ENCODE measurements around the gene TNFAIP6. TPM values are rescaled to one million over a fixed set of nuclear protein-coding genes. Genes with fewer than 3 reads are reported as not detected.

Gene TNFAIP6
- total RNA-seq, 2 experiments from 2014 or later = not detected

DNA sequence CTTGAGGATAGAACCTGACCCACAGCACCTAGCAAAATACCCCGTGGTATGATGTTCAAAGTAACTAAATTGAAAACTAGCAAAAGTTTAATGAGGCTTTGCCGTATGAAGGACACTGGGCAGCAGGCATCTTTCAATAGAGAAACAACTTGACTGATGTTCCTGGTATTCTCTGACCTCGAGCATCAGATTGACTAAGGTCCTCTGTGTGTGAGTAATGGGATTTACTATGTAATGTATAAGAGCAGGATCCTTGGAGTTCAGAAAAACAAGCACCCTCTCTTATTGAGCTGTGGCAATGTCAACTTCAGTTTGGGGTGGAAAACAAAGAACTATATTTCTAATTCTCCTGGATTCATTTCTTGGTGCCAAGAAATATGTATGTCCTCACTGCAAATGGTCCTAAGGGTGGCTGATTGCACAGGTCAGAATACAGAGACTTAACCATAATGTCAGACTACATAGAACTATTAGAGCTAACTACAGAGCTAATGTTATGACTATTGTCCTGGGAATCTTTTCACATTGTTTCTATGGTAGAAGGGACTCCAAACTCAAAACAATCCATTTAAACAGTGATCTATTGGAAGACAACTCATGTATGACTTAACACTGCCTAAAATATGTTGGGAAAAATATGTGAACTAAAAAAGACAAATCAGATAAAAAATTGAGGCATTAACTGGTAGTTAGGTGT, 4.4 kb downstream of the TNFAIP6 start:
- TF ChIP-seq, protein P1, sequence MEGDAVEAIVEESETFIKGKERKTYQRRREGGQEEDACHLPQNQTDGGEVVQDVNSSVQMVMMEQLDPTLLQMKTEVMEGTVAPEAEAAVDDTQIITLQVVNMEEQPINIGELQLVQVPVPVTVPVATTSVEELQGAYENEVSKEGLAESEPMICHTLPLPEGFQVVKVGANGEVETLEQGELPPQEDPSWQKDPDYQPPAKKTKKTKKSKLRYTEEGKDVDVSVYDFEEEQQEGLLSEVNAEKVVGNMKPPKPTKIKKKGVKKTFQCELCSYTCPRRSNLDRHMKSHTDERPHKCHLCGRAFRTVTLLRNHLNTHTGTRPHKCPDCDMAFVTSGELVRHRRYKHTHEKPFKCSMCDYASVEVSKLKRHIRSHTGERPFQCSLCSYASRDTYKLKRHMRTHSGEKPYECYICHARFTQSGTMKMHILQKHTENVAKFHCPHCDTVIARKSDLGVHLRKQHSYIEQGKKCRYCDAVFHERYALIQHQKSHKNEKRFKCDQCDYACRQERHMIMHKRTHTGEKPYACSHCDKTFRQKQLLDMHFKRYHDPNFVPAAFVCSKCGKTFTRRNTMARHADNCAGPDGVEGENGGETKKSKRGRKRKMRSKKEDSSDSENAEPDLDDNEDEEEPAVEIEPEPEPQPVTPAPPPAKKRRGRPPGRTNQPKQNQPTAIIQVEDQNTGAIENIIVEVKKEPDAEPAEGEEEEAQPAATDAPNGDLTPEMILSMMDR (IDR thresholded peaks at IDR 0.05) = no peak
- Mint-ChIP-seq H3K4me3 (no peak overlapping the region), H3K9me3 (no peaks in the 10 kb centered on the region), H3K27ac (no peak overlapping the region), H3K36me3 (ENCODE audit: low read depth) (no peaks in the 10 kb centered on the region), H3K4me1 (ENCODE audit: low read depth) (no peaks in the 10 kb centered on the region), H3K27me3 (no peaks in the 10 kb centered on the region)
- no peak overlapping the region for H3K4me3 ChIP-seq (ENCODE audit: low read length)
- no peak for ATAC-seq (ENCODE audit: poor library complexity)
- no peaks in the 10 kb centered on the region for H3K9me3 ChIP-seq (ENCODE audit: control insufficient read depth in 1 of 2, insufficient read depth in 1 of 2, low read length in 2 of 2)
- ChIA-PET POLR2A (no interaction called here), CTCF (no interaction called here)
- no peaks in the 10 kb centered on the region for H3K4me1 ChIP-seq (ENCODE audit: insufficient read depth, low read length)
- H3K36me3 ChIP-seq (ENCODE audit: insufficient read depth, low read length) = no peaks in the 10 kb centered on the region
- no peak overlapping the region for H3K27ac ChIP-seq (ENCODE audit: low read depth in 1 of 2, low read length in 2 of 2)
- DNase-seq = no peak
- intact Hi-C loops (cut with DNase I, micrococcal nuclease) = no loop called here
- H3K27me3 ChIP-seq (ENCODE audit: control insufficient read depth in 1 of 2, insufficient read depth in 2 of 2, low read length in 2 of 2) = no peaks in the 10 kb centered on the region

DNA sequence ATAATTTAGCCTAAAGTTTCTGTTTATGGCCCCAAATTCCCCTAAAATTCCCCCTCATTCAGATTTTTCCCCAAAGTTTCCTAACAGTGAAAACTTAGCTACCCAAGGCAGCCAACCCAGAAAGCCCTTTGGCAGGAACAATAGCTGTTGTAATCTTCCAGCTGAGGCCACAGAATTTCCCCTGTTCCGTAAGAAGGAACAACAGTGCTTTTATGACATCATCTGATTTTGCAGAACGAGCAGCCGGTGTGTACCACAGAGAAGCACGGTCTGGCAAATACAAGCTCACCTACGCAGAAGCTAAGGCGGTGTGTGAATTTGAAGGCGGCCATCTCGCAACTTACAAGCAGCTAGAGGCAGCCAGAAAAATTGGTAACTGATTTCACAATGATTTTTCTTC, 6.3 kb downstream of the TNFAIP6 start:
- POLR2A ChIA-PET = no interaction called here
- Histone ChIP-seq H3K4me1 (ENCODE audit: insufficient read depth, low read length) (no peaks in the 10 kb centered on the region), H3K36me3 (ENCODE audit: insufficient read depth, low read length) (no peaks in the 10 kb centered on the region), H3K27ac (ENCODE audit: low read depth in 1 of 2, low read length in 2 of 2) (no peak overlapping the region), H3K4me3 (ENCODE audit: low read length) (no peak overlapping the region), H3K27me3 (ENCODE audit: control insufficient read depth in 1 of 2, insufficient read depth in 2 of 2, low read length in 2 of 2) (no peaks in the 10 kb centered on the region), H3K9me3 (ENCODE audit: control insufficient read depth in 1 of 2, insufficient read depth in 1 of 2, low read length in 2 of 2) (no peaks in the 10 kb centered on the region)
- Mint-ChIP-seq H3K4me1 (ENCODE audit: low read depth) (no peaks in the 10 kb centered on the region), H3K9me3 (no peaks in the 10 kb centered on the region), H3K27me3 (no peaks in the 10 kb centered on the region), H3K36me3 (ENCODE audit: low read depth) (no peaks in the 10 kb centered on the region), H3K4me3 (no peak overlapping the region), H3K27ac (no peak overlapping the region)
- intact Hi-C loops (cut with DNase I, micrococcal nuclease) = no loop called here
- ATAC-seq (ENCODE audit: poor library complexity) (peak; percentile 17), DNase-seq (peak in 3 of 14 experiments; percentile 3 to 65 (median 54))
- TF ChIP-seq, protein P1 (IDR thresholded peaks at IDR 0.05) = no peak
- CTCF ChIA-PET = no interaction called here

GRCh38 chr2:151367571-151367970, 10.2 kb downstream of the TNFAIP6 start:
- Mint-ChIP-seq H3K27ac (no peak overlapping the region), H3K9me3 (no peaks in the 10 kb centered on the region), H3K36me3 (ENCODE audit: low read depth) (no peaks in the 10 kb centered on the region), H3K4me3 (no peak overlapping the region), H3K27me3 (no peaks in the 10 kb centered on the region), H3K4me1 (ENCODE audit: low read depth) (no peaks in the 10 kb centered on the region)
- Histone ChIP-seq H3K9me3 (ENCODE audit: control insufficient read depth in 1 of 2, insufficient read depth in 1 of 2, low read length in 2 of 2) (no peaks in the 10 kb centered on the region), H3K4me3 (ENCODE audit: low read length) (no peak overlapping the region), H3K4me1 (ENCODE audit: insufficient read depth, low read length) (no peaks in the 10 kb centered on the region), H3K27me3 (ENCODE audit: control insufficient read depth in 1 of 2, insufficient read depth in 2 of 2, low read length in 2 of 2) (no peaks in the 10 kb centered on the region), H3K36me3 (ENCODE audit: insufficient read depth, low read length) (no peaks in the 10 kb centered on the region), H3K27ac (ENCODE audit: low read depth in 1 of 2, low read length in 2 of 2) (no peak overlapping the region)
- ChIA-PET CTCF (interaction anchor here (0.6 to 1.2 kb wide), 3 partner anchors 20 to 32 kb away, joined by 3 read pairs; no protein-coding TSS in a partner anchor), POLR2A (no interaction called here)
- TF ChIP-seq, protein P1 (IDR thresholded peaks at IDR 0.05) = no peak
- DNase-seq (no peak), ATAC-seq (ENCODE audit: poor library complexity) (no peak)
- intact Hi-C loops (cut with DNase I, micrococcal nuclease) = no loop called here
